GM18520 (cell line): ENCODE measurements around the gene JAKMIP2.
"Not testable (repeated sequence)": the region's sequence is repeated elsewhere in the genome, so short reads cannot be mapped to it uniquely, and the experiment has no call there.

Source experiments
- ATAC-seq: cut with Tn5 transposase; IDR thresholded peaks from one replicate; pipeline ENCODE4 v1.9.1; 2021; ENCODE audit not compliant: unreplicated experiment

The JAKMIP2 gene

GRCh38 chr5:147617191-147617606, 165.3 kb downstream of the JAKMIP2 start:
- no peak for ATAC-seq

- no peak for ATAC-seq
Measured at GRCh38 chr5:147616421-147616820, 166.1 kb downstream of the JAKMIP2 start.

- no peak for ATAC-seq
Measured at GRCh38 chr5:147613359-147613758, 169.2 kb downstream of the JAKMIP2 start.

GRCh38 chr5:147611483-147611882, 171.0 kb downstream of the JAKMIP2 start:
- no peak for ATAC-seq

GRCh38 chr5:147610798-147611197, 171.7 kb downstream of the JAKMIP2 start:
- ATAC-seq = no peak

- peak; percentile 71 for ATAC-seq
Measured at GRCh38 chr5:147601652-147602051, 180.9 kb downstream of the JAKMIP2 start.

- ATAC-seq = no peak
Measured at GRCh38 chr5:147591120-147591519, 191.4 kb downstream of the JAKMIP2 start.

GRCh38 chr5:147590096-147590495, 192.4 kb downstream of the JAKMIP2 start:
- ATAC-seq = no peak

GRCh38 chr5:147586832-147587231, 195.7 kb downstream of the JAKMIP2 start:
- ATAC-seq = no peak

GRCh38 chr5:147586221-147586620, 196.3 kb downstream of the JAKMIP2 start:
- no peak for ATAC-seq

- not testable (repeated sequence) for ATAC-seq
Measured at GRCh38 chr5:147582272-147582671, 200.3 kb downstream of the JAKMIP2 start.

- ATAC-seq = not testable (repeated sequence)
Measured at GRCh38 chr5:147580418-147580817, 202.1 kb downstream of the JAKMIP2 start.

GRCh38 chr5:147578228-147579024, 204.1 kb downstream of the JAKMIP2 start:
- no peak for ATAC-seq

GRCh38 chr5:147576646-147577535, 205.6 kb downstream of the JAKMIP2 start:
- no peak for ATAC-seq

- ATAC-seq = no peak
Measured at GRCh38 chr5:147575598-147575997, 206.9 kb downstream of the JAKMIP2 start.

GRCh38 chr5:147573211-147573610, 209.3 kb downstream of the JAKMIP2 start:
- no peak for ATAC-seq

GRCh38 chr5:147568710-147569406, 213.7 kb downstream of the JAKMIP2 start:
- ATAC-seq = no peak

GRCh38 chr5:147567917-147568598, 214.5 kb downstream of the JAKMIP2 start:
- no peak for ATAC-seq

GRCh38 chr5:147565524-147565923, 217.0 kb downstream of the JAKMIP2 start:
- ATAC-seq = no peak

- ATAC-seq = no peak
Measured at GRCh38 chr5:147564124-147564486, 218.4 kb downstream of the JAKMIP2 start.
